Measurements from ENCODE around the gene GALNT14.

DNA sequence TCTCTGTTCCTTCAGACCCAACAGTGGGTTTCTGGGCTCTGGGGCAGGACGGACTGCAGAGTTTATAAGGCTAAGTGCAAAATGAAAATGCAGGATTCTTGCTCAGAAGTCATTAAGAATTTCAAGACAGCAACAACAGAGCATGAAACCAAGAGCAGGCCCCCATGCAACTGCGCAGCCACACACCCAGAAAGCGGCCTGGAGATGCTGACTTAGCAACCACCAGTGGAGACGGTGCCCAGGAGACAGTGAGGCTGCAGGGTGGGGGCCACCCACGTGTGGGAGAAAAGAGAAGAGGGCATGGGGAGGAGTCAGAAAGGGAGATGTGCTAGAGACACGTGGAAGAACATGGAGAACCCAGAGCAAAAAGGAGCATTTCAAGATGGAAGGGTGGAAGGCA is 66.5 kb downstream of the GALNT14 start:
- TF ChIP-seq, protein P1, sequence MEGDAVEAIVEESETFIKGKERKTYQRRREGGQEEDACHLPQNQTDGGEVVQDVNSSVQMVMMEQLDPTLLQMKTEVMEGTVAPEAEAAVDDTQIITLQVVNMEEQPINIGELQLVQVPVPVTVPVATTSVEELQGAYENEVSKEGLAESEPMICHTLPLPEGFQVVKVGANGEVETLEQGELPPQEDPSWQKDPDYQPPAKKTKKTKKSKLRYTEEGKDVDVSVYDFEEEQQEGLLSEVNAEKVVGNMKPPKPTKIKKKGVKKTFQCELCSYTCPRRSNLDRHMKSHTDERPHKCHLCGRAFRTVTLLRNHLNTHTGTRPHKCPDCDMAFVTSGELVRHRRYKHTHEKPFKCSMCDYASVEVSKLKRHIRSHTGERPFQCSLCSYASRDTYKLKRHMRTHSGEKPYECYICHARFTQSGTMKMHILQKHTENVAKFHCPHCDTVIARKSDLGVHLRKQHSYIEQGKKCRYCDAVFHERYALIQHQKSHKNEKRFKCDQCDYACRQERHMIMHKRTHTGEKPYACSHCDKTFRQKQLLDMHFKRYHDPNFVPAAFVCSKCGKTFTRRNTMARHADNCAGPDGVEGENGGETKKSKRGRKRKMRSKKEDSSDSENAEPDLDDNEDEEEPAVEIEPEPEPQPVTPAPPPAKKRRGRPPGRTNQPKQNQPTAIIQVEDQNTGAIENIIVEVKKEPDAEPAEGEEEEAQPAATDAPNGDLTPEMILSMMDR (IDR thresholded peaks at IDR 0.05) = no peak
- no peak for TF ChIP-seq POLR2A (IDR thresholded peaks at IDR 0.05)
- TF ChIP-seq EP300 (IDR thresholded peaks at IDR 0.05) = no peak
